Activated CD8-positive, alpha-beta memory T cell treated with anti-CD3 and anti-CD28 coated beads, Interleukin-2, amount 50 U/mL, for 1 hour (primary cell): Measurements from ENCODE around the gene CATSPERD.

Experiments
- DNase-seq: peaks from one replicate; pipeline ENCODE4 v3.0.0-alpha.2; 2020; ENCODE audit errors: extremely low read depth

The CATSPERD gene

DNA sequence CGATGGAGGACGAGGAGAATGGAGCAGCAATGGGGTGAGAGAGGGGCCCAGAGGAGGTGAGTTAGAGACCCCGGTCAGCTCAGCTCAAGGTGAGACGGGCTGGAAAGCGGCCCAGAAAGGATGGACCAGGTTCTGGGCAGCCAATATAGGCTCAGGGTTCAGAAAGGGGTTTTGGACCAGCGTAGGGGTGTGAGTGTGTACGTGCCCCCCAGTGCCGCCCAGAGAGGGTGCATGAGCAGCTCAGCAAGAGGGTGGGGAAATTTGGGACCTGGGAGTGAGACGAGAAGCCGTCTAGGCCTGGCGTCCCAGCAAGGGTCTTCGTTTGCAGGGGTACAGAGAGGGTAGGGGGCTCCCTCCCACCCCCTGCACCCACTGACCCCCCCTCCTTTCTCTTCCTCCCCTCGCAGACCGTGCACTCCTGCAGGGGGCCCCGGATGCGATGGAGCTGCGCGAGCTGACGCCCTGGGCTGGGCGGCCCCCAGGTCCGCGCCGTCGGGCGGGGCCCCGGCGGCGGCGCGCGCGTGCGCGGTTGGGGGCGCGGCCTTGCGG is 107.0 kb downstream of the CATSPERD start:
- DNase-seq: no peak

DNA sequence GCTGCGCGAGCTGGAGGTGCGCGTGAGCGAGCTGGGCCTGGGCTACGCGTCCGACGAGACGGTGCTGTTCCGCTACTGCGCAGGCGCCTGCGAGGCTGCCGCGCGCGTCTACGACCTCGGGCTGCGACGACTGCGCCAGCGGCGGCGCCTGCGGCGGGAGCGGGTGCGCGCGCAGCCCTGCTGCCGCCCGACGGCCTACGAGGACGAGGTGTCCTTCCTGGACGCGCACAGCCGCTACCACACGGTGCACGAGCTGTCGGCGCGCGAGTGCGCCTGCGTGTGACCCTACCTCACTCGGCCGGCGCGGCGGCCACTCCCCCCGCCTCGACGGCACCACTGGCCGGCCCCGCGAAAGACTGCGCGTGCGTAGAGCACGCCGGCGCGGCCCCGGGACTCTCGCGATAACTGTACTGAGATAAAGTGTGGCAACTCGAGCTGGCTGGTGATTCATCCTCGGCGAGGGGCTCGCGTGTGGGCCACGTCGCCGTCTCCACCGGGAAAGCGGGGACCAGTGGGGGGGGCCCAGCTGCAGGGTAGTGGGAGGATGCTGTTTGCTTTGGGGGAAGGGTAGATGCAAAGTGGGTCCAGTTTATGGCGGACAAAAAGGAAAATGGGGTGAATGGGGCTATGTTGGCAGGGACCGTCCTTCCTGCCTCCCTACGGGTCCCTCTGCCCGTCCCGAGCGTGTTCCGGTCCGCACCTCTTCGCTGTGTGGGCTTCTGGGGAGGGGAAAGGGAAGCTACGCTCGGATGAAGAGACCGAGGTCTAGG is 107.6 kb downstream of the CATSPERD start:
- DNase-seq: peak; percentile 89
